BE2C (cell line): ENCODE data around the gene TAS2R41.

ENCODE experiments used
- DNase-seq: peaks from one replicate; pipeline ENCODE4 v3.0.0-alpha.2; 2020
- H3K27me3 ChIP-seq: fragments of 250-450 bp; sonication (Bioruptor Pico); 2 replicates; pipeline ENCODE4 v1.5.1; 2020; ENCODE audit warnings: mild to moderate bottlenecking
- H3K36me3 ChIP-seq: fragments of 250-450 bp; sonication (Bioruptor Pico); 2 replicates; pipeline ENCODE4 v1.5.1; 2020; ENCODE audit warnings: mild to moderate bottlenecking
- H3K4me1 ChIP-seq: fragments of 250-450 bp; sonication (Bioruptor Pico); 2 replicates; pipeline ENCODE4 v1.5.1; 2020
- H3K4me3 ChIP-seq: 2 replicates; pipeline ENCODE4 v1.5.1; 2011; ENCODE audit warnings: low read depth, low read length
- H3K9me3 ChIP-seq: fragments of 250-450 bp; sonication (Bioruptor Pico); 2 replicates; pipeline ENCODE4 v1.5.1; 2020
- CTCF ChIP-seq: IDR thresholded peaks from 2 replicates; pipeline ENCODE4 v1.5.1; 2012; ENCODE audit warnings: mild to moderate bottlenecking, low read depth, low read length

Gene TAS2R41

GRCh38 chr7:143458681-143459080 lies 19.0 kb upstream of the TAS2R41 start:
- no peaks in the 10 kb centered on the region for H3K36me3 ChIP-seq
- H3K9me3 ChIP-seq = no peaks in the 10 kb centered on the region
- H3K27me3 ChIP-seq = no peaks in the 10 kb centered on the region
- TF ChIP-seq CTCF = no peak
- H3K4me3 ChIP-seq = no peak overlapping the region
- no peaks in the 10 kb centered on the region for H3K4me1 ChIP-seq
- no peak for DNase-seq

GRCh38 chr7:143459359-143459758 lies 18.3 kb upstream of the TAS2R41 start:
- TF ChIP-seq CTCF = no peak
- H3K4me1 ChIP-seq = no peaks in the 10 kb centered on the region
- H3K27me3 ChIP-seq = no peaks in the 10 kb centered on the region
- H3K36me3 ChIP-seq = no peaks in the 10 kb centered on the region
- H3K4me3 ChIP-seq = no peak overlapping the region
- no peak for DNase-seq
- no peaks in the 10 kb centered on the region for H3K9me3 ChIP-seq

- no peak for TF ChIP-seq CTCF
- H3K4me1 ChIP-seq = no peaks in the 10 kb centered on the region
- H3K36me3 ChIP-seq = no peaks in the 10 kb centered on the region
- no peaks in the 10 kb centered on the region for H3K9me3 ChIP-seq
- H3K27me3 ChIP-seq = no peaks in the 10 kb centered on the region
- H3K4me3 ChIP-seq = no peak overlapping the region
- no peak for DNase-seq
Observed at GRCh38 chr7:143460271-143460979, 17.2 kb upstream of the TAS2R41 start.

DNA sequence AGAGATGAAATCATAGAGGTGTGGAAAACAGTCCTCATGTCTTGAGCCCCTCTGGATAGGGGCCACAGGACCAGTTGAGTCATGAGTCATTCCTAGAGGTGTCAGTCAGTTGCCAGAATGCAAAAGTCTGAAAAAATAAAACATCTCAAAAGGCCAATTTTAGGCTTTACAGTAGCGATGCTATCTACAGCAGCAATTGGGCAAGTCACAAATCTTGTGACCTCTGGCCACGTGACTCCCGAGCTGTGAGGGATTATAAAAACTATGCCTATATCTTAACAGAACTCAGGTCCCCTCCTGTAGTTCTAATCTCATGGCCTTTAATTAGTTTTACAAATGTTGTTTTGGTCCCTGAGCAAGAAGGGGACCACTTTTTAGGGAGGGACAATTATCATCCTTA lies 15.6 kb upstream of the TAS2R41 start:
- TF ChIP-seq CTCF = no peak
- DNase-seq = no peak
- Histone ChIP-seq H3K27me3 (no peaks in the 10 kb centered on the region), H3K36me3 (no peaks in the 10 kb centered on the region), H3K9me3 (no peaks in the 10 kb centered on the region), H3K4me1 (no peaks in the 10 kb centered on the region), H3K4me3 (no peak overlapping the region)

- Histone ChIP-seq H3K4me3 (no peak overlapping the region), H3K9me3 (no peaks in the 10 kb centered on the region), H3K4me1 (no peaks in the 10 kb centered on the region), H3K36me3 (no peaks in the 10 kb centered on the region), H3K27me3 (no peaks in the 10 kb centered on the region)
- no peak for DNase-seq
- no peak for TF ChIP-seq CTCF
Observed at GRCh38 chr7:143463556-143463955, 14.1 kb upstream of the TAS2R41 start.

GRCh38 chr7:143463957-143464356 lies 13.7 kb upstream of the TAS2R41 start:
- no peak for DNase-seq
- Histone ChIP-seq H3K27me3 (no peaks in the 10 kb centered on the region), H3K9me3 (no peaks in the 10 kb centered on the region), H3K4me3 (no peak overlapping the region), H3K4me1 (no peaks in the 10 kb centered on the region), H3K36me3 (no peaks in the 10 kb centered on the region)
- TF ChIP-seq CTCF = no peak
